EL (cell line): ENCODE results near the gene RBM23.

Experiments used
- DNase-seq: peaks from one replicate; pipeline ENCODE4 v3.0.0-alpha.2; 2016

The RBM23 gene

GRCh38 chr14:22884738-22885523 lies 34.0 kb downstream of the RBM23 start:
- DNase-seq = no peak

- DNase-seq = no peak
Measured at GRCh38 chr14:22884076-22884737, 34.7 kb downstream of the RBM23 start.

GRCh38 chr14:22883173-22883976 lies 35.6 kb downstream of the RBM23 start, which contains the start of gene REM2:
Gene REM2 (plus strand): TSS chr14:22883222. CDS start chr14:22883288, 66 bp downstream.
- no peak for DNase-seq

GRCh38 chr14:22882529-22883172 lies 36.3 kb downstream of the RBM23 start:
- peak; percentile 35 for DNase-seq

- no peak for DNase-seq
Measured at GRCh38 chr14:22882064-22882463, 36.9 kb downstream of the RBM23 start.

- no peak for DNase-seq
Measured at GRCh38 chr14:22878271-22879246, 40.4 kb downstream of the RBM23 start.

GRCh38 chr14:22877000-22877501 lies 41.9 kb downstream of the RBM23 start:
- DNase-seq = no peak

- DNase-seq = no peak
Measured at GRCh38 chr14:22875748-22876319, 43.1 kb downstream of the RBM23 start.

GRCh38 chr14:22875003-22875747 lies 43.8 kb downstream of the RBM23 start:
- no peak for DNase-seq

GRCh38 chr14:22872833-22873520 lies 46.0 kb downstream of the RBM23 start:
- DNase-seq = peak; percentile 31

GRCh38 chr14:22872033-22872832 lies 46.7 kb downstream of the RBM23 start:
- DNase-seq = peak; percentile 89

GRCh38 chr14:22871224-22872032 lies 47.5 kb downstream of the RBM23 start, which contains the start of gene LRP10:
Gene LRP10 (plus strand): TSS chr14:22871740. CDS start chr14:22872304, 564 bp downstream.
- peak; percentile 91 for DNase-seq

GRCh38 chr14:22870811-22871223 lies 48.1 kb downstream of the RBM23 start:
- no peak for DNase-seq

GRCh38 chr14:22866874-22867273 lies 52.1 kb downstream of the RBM23 start:
- no peak for DNase-seq

GRCh38 chr14:22865424-22866405 lies 53.2 kb downstream of the RBM23 start:
- no peak for DNase-seq

- no peak for DNase-seq
Measured at GRCh38 chr14:22864979-22865378, 54.0 kb downstream of the RBM23 start.
